Progenitor cell of endocrine pancreas (in vitro differentiated cells): ENCODE data around the gene CD81. TPM values are rescaled to one million over a fixed set of nuclear protein-coding genes. Genes with fewer than 3 reads are reported as not detected.

Source experiments
- DNase-seq: peaks from one replicate; pipeline ENCODE4 v3.0.0; 2021; ENCODE audit warnings: low spot score; ENCODE audit not compliant: unreplicated experiment
- H3K27ac Mint-ChIP-seq: 2 replicates; pipeline ENCODE4 v1.8.0; 2021; ENCODE audit warnings: mild to moderate bottlenecking, moderate library complexity, mixed read lengths
- H3K27me3 Mint-ChIP-seq: 2 replicates; pipeline ENCODE4 v1.8.0; 2021; ENCODE audit warnings: mixed read lengths
- H3K36me3 Mint-ChIP-seq: 2 replicates; pipeline ENCODE4 v1.8.0; 2022; ENCODE audit warnings: mixed read lengths; ENCODE audit not compliant: insufficient read depth
- H3K4me1 Mint-ChIP-seq: 2 replicates; pipeline ENCODE4 v1.8.0; 2021; ENCODE audit warnings: low read depth, mixed read lengths
- H3K4me3 Mint-ChIP-seq: 2 replicates; pipeline ENCODE4 v1.8.0; 2021; ENCODE audit warnings: low read depth, mild to moderate bottlenecking, moderate library complexity, mixed read lengths
- H3K9me3 Mint-ChIP-seq: 2 replicates; pipeline ENCODE4 v1.8.0; 2021; ENCODE audit warnings: low read depth, mixed read lengths
- CTCF ChIP-seq: fragments of 200-600 bp; sonication (generic); IDR thresholded peaks from one replicate; pipeline ENCODE4 v1.5.0; 2021; ENCODE audit warnings: antibody characterized with exemption, mild to moderate bottlenecking; ENCODE audit not compliant: unreplicated experiment
- long read RNA-seq: library from polyadenylated mRNA; unstranded; transcript quantifications from one replicate; pipeline ENCODE4 v2.0.0, GENCODE V29; 2020
- total RNA-seq: library from RNA; stranded (reverse); gene quantifications from 2 replicates; pipeline ENCODE4 v1.2.1, GENCODE V29; 2021

CD81 gene
- total RNA-seq: 166 and 171 TPM in 2 replicates
- long read RNA-seq, partial matches to known transcripts: 2 of 6 reads
- long read RNA-seq, other reads (novel, unspliced or antisense): 1 of 6 reads

GRCh38 chr11:2376751-2377451, at the start of gene CD81:
CD81 (plus strand) TSS chr11:2377310; CDS start chr11:2377550, 240 bp downstream.
- peaks cover 2% of the 10 kb centered on the region for H3K36me3 Mint-ChIP-seq

GRCh38 chr11:2328021-2328420, 49.1 kb upstream of the CD81 start:
- H3K36me3 Mint-ChIP-seq: peaks cover 7% of the 10 kb centered on the region
- peaks cover 32% of the 10 kb centered on the region for H3K27me3 Mint-ChIP-seq
- H3K9me3 Mint-ChIP-seq: peaks cover 11% of the 10 kb centered on the region
- H3K4me1 Mint-ChIP-seq: no peaks in the 10 kb centered on the region
- DNase-seq: no peak
- no peak for TF ChIP-seq CTCF
- H3K4me3 Mint-ChIP-seq: no peak overlapping the region
- H3K27ac Mint-ChIP-seq: no peak overlapping the region

More at GRCh38 chr11:2376751-2377451, at the start of gene CD81:
- peaks cover 27% of the 10 kb centered on the region for H3K27me3 Mint-ChIP-seq
- TF ChIP-seq CTCF: no peak
- DNase-seq: peak; percentile 42
- peaks cover 7% of the 10 kb centered on the region for H3K4me1 Mint-ChIP-seq
- H3K27ac Mint-ChIP-seq: peak within 1 kb of the TSS; percentile 83
- peak within 1 kb of the TSS; percentile 86 for H3K4me3 Mint-ChIP-seq
- no peaks in the 10 kb centered on the region for H3K9me3 Mint-ChIP-seq

- DNase-seq: no peak
- no peak for TF ChIP-seq CTCF
- peaks cover 29% of the 10 kb centered on the region for H3K27me3 Mint-ChIP-seq
These were observed 48.3 kb upstream of the CD81 start for GRCh38 chr11:2328656-2329354.

GRCh38 chr11:2329551-2329950, 47.6 kb upstream of the CD81 start:
- Mint-ChIP-seq H3K4me3 (no peak overlapping the region), H3K36me3 (peaks cover 7% of the 10 kb centered on the region), H3K4me1 (no peaks in the 10 kb centered on the region), H3K9me3 (peaks cover 11% of the 10 kb centered on the region), H3K27me3 (peaks cover 26% of the 10 kb centered on the region), H3K27ac (no peak overlapping the region)
- no peak for TF ChIP-seq CTCF
- no peak for DNase-seq

More at GRCh38 chr11:2328656-2329354, 48.3 kb upstream of the CD81 start:
- H3K4me1 Mint-ChIP-seq: no peaks in the 10 kb centered on the region
- H3K36me3 Mint-ChIP-seq: peaks cover 7% of the 10 kb centered on the region
- H3K4me3 Mint-ChIP-seq: no peak overlapping the region
- H3K9me3 Mint-ChIP-seq: peaks cover 11% of the 10 kb centered on the region
- H3K27ac Mint-ChIP-seq: no peak overlapping the region

- H3K9me3 Mint-ChIP-seq: peaks cover 11% of the 10 kb centered on the region
- no peak overlapping the region for H3K4me3 Mint-ChIP-seq
- no peak overlapping the region for H3K27ac Mint-ChIP-seq
- DNase-seq: no peak
- peaks cover 7% of the 10 kb centered on the region for H3K36me3 Mint-ChIP-seq
- H3K4me1 Mint-ChIP-seq: no peaks in the 10 kb centered on the region
- TF ChIP-seq CTCF: no peak
- peaks cover 24% of the 10 kb centered on the region for H3K27me3 Mint-ChIP-seq
These were observed 46.4 kb upstream of the CD81 start for GRCh38 chr11:2330696-2331095.
